Mesothelial cell of epicardium (in vitro differentiated cells): ENCODE measurements around the gene GAL3ST1. TPM values are rescaled to one million over a fixed set of nuclear protein-coding genes. Genes with fewer than 3 reads are reported as not detected.
"Not testable (repeated sequence)": the region's sequence is repeated elsewhere in the genome, so short reads cannot be mapped to it uniquely, and the experiment has no call there.

Source experiments
- DNase-seq, 2 experiments: peaks; one replicate each; pipeline ENCODE4 v3.0.0; 2021; ENCODE audit warnings: low spot score in 2 of 2; ENCODE audit not compliant: unreplicated experiment in 2 of 2
- H3K27ac Mint-ChIP-seq: 2 replicates; pipeline ENCODE4 v1.8.0; 2021; ENCODE audit warnings: mixed read lengths
- H3K27me3 Mint-ChIP-seq: 2 replicates; pipeline ENCODE4 v1.8.0; 2021; ENCODE audit warnings: low read depth, mixed read lengths
- H3K36me3 Mint-ChIP-seq: 2 replicates; pipeline ENCODE4 v1.8.0; 2021; ENCODE audit warnings: mixed read lengths
- H3K4me1 Mint-ChIP-seq: 2 replicates; pipeline ENCODE4 v1.8.0; 2021; ENCODE audit warnings: mixed read lengths
- H3K4me3 Mint-ChIP-seq: 2 replicates; pipeline ENCODE4 v1.8.0; 2021; ENCODE audit warnings: mild to moderate bottlenecking, moderate library complexity, mixed read lengths
- H3K9me3 Mint-ChIP-seq: 2 replicates; pipeline ENCODE4 v1.8.0; 2021; ENCODE audit warnings: mixed read lengths
- total RNA-seq: library from RNA; stranded (reverse); gene quantifications from 3 replicates; pipeline ENCODE4 v1.2.1, GENCODE V29; 2021
- TF ChIP-seq, protein P1 (sequence below): fragments of 200-600 bp; sonication (generic); IDR thresholded peaks from one replicate; pipeline ENCODE4 v1.5.0; 2021; ENCODE audit warnings: antibody characterized with exemption; ENCODE audit not compliant: unreplicated experiment

GAL3ST1 gene
- total RNA-seq, 1 donor from 2014 or later = 0.36 TPM

DNA sequence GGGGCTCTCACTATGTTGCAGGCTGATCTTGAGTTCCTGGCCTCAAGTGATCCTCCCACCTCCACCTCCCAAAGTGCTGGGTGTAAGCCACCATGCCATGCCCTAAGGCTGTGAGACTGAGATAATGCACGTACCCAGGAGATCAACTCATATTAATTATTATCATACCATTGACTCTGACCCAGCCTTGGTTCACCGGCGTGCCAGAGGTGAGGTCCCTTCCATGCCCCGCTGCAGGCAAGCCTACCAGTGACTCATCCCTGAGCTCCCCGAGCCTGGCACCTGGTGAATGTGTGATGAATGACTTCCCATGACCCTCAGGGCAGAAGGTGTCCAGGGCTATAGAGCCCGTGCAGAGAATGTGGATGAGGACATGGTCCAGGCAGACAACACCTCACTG is 12.1 kb downstream of the GAL3ST1 start:
- Mint-ChIP-seq H3K9me3 (no peaks in the 10 kb centered on the region), H3K27ac (no peak overlapping the region)

DNA sequence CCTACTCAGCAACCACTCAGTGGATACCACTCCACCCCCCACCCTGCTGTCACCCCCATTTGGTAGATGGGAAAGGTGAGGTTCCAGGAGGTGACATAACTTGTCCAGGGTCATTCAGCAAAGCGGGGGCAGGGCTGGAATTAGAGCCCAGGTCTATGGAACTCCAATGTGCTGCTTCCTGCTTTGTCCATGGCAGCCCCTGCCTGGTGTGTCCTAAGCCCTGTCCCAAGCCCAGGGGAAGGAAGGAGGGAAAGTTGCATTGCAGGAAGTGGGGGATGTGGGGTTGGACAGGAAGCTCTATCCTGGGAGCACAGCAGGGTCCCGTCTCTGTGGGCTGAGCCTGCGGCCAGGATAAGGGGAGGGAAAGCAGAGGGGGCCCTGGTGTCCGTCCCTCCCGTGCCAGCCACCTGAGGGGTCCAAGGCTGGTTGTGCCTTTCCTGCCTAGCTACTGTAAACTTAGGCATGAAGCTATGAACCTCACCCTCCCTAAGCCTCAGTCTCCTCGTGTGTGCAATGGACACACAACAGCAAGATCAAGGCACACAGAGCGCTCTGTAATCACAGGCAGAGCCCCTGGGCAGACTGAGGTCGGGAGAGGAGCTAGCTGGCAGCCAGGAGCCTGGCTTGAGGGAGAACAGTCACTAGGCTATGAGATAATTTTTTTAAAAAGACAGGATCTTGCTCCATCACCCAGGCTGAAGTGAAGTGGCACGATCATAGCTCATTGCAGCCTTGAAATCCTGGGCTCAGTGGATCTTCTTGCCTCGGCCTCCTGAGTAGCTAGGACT is 12.9 kb downstream of the GAL3ST1 start:
- Mint-ChIP-seq H3K9me3 (no peaks in the 10 kb centered on the region), H3K27ac (no peak overlapping the region), H3K36me3 (no peaks in the 10 kb centered on the region), H3K27me3 (peaks cover 7% of the 10 kb centered on the region), H3K4me3 (no peak overlapping the region), H3K4me1 (no peaks in the 10 kb centered on the region)
- DNase-seq = no peak
- TF ChIP-seq, protein P1, sequence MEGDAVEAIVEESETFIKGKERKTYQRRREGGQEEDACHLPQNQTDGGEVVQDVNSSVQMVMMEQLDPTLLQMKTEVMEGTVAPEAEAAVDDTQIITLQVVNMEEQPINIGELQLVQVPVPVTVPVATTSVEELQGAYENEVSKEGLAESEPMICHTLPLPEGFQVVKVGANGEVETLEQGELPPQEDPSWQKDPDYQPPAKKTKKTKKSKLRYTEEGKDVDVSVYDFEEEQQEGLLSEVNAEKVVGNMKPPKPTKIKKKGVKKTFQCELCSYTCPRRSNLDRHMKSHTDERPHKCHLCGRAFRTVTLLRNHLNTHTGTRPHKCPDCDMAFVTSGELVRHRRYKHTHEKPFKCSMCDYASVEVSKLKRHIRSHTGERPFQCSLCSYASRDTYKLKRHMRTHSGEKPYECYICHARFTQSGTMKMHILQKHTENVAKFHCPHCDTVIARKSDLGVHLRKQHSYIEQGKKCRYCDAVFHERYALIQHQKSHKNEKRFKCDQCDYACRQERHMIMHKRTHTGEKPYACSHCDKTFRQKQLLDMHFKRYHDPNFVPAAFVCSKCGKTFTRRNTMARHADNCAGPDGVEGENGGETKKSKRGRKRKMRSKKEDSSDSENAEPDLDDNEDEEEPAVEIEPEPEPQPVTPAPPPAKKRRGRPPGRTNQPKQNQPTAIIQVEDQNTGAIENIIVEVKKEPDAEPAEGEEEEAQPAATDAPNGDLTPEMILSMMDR = no peak

More for the DNA sequence above, 12.1 kb downstream of the GAL3ST1 start:
- no peak overlapping the region for H3K4me3 Mint-ChIP-seq
- DNase-seq = no peak
- peaks cover 10% of the 10 kb centered on the region for H3K27me3 Mint-ChIP-seq
- no peaks in the 10 kb centered on the region for H3K4me1 Mint-ChIP-seq
- H3K36me3 Mint-ChIP-seq = no peaks in the 10 kb centered on the region
- TF ChIP-seq, protein P1 = no peak

DNA sequence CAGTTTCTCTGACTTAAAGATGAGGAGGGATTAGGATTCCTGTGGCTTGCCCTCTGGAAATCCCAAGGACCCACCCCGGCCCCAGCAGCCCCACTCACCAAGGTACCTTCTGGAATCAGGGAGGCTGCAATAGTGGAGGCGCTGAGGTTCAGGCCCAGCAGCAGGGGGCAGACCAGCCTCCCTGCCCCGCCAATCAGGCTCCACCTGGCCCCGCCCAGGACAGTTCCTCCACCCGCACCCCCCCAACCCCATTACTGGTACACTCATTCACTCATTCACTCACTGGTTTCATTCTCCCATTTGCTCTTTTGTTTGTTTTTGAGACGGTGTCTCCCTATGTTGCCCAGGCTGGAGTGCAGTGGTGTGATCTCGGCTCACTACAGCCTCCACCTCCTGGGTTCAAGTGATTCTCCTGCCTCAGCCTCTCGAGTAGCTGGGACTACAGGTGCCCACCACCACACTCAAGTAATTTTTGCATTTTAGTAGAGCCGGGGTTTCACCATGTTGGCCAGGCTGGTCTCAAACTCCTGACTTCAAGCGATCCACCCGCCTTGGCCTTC is 13.7 kb downstream of the GAL3ST1 start:
- H3K36me3 Mint-ChIP-seq, DNase-seq, H3K27ac Mint-ChIP-seq: not testable (repeated sequence)

DNA sequence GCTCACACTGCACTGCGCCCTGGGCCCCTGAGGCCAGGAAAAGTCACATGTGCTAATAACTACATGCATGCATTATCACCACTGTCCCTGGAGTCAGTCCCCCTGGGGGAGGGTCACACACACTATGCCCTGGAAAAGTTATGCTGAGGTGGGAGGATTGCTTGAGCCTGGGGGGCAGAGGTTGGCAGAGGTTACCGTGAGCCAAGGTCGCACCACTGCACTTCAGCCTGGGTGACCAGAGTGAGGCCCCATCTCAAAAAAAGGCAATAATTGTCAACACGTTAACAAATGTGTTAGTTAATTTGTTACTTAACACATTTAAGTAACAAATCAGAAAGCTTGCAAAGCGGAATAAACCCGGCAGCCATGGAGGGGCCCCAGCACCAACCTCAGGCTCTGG is 14.6 kb downstream of the GAL3ST1 start:
- no peaks in the 10 kb centered on the region for H3K9me3 Mint-ChIP-seq
- H3K27me3 Mint-ChIP-seq = no peaks in the 10 kb centered on the region
- no peaks in the 10 kb centered on the region for H3K36me3 Mint-ChIP-seq
- TF ChIP-seq, protein P1 = no peak
- no peaks in the 10 kb centered on the region for H3K4me1 Mint-ChIP-seq
- H3K27ac Mint-ChIP-seq = no peak overlapping the region
- no peak overlapping the region for H3K4me3 Mint-ChIP-seq
- no peak for DNase-seq

More for the DNA sequence above, 13.7 kb downstream of the GAL3ST1 start:
- H3K4me1 Mint-ChIP-seq, H3K4me3 Mint-ChIP-seq, H3K9me3 Mint-ChIP-seq, H3K27me3 Mint-ChIP-seq: not testable (repeated sequence)

DNA sequence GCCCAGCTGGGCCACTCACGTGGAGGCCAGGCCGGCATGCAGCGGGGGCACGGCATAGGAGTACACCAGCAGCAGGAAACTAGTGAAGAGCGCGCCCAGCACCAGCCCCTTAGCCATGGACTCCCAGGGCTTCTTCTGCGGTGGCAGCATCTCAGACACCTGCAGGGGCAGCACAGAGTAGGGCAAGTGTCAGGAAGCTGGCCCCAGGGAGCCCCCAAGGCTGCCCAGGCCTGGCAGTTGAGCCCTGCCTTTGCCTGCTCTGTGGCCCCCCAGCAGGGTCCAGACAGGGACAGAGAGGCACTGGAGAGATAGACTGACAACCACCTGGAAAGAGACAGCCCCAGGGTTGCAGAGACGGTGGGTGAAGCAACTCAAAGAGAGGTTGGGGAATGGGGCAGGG is 17.2 kb downstream of the GAL3ST1 start:
- no peaks in the 10 kb centered on the region for H3K4me1 Mint-ChIP-seq
- no peaks in the 10 kb centered on the region for H3K27me3 Mint-ChIP-seq
- no peak for DNase-seq
- no peak overlapping the region for H3K27ac Mint-ChIP-seq
- no peak overlapping the region for H3K4me3 Mint-ChIP-seq
- H3K36me3 Mint-ChIP-seq = no peaks in the 10 kb centered on the region
- TF ChIP-seq, protein P1 = no peak
- no peaks in the 10 kb centered on the region for H3K9me3 Mint-ChIP-seq

DNA sequence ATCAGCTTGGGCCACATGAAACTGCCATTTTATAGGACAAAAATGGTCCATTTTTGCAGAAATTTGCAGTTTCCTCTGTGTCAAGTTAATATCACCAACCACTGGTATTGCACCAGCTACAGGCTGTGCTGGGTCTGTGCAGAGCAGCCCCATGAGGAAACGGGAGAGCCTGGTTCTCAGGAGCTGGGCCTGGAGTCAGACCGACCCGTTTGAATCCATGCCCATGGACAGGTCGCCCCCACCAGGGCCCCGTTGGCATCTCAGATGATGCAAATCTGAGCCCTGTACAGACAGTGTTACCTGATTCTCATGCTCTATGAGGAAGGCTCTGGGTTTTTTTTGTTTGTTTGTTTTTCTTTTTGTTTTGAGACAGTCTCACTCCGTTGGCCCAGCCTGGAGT is 18.1 kb downstream of the GAL3ST1 start:
- Mint-ChIP-seq H3K4me3 (no peak overlapping the region), H3K27me3 (no peaks in the 10 kb centered on the region), H3K27ac (no peak overlapping the region), H3K4me1 (no peaks in the 10 kb centered on the region), H3K36me3 (no peaks in the 10 kb centered on the region), H3K9me3 (no peaks in the 10 kb centered on the region)
- no peak for DNase-seq
- TF ChIP-seq, protein P1 = no peak
